Medulla oblongata (tissue), 1 donor: ENCODE data around the gene LRRC2.
"Not testable (repeated sequence)": the region's sequence is repeated elsewhere in the genome, so short reads cannot be mapped to it uniquely, and the experiment has no call there.

Experiments
- DNase-seq: peaks from one replicate; pipeline ENCODE4 v3.0.0-alpha.2; 2015; ENCODE audit errors: extremely low spot score

LRRC2 gene

GRCh38 chr3:46527239-46527638, 38.9 kb downstream of the LRRC2 start:
- DNase-seq, result no peak

GRCh38 chr3:46524832-46525231, 41.3 kb downstream of the LRRC2 start:
- no peak for DNase-seq

GRCh38 chr3:46524008-46524407, 42.1 kb downstream of the LRRC2 start:
- no peak for DNase-seq

DNA sequence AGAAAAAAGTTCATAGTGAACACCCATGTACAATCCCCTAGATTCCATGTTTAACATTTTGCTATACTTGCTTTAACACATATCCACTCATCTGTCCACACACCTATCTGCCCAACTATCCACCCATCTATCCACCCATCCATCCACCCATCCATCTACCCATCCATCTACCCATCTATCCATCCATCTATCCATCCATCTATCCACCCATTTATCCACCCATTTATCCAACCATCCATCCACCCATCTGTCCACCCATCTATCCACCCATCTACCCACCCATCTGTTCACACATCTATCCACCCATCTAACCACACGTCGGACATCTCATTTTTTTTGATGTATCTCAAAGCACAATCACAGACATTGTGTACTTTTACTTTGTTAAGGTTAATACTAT, 42.5 kb downstream of the LRRC2 start:
- DNase-seq, result no peak

- DNase-seq, result not testable (repeated sequence)
Observed at GRCh38 chr3:46522201-46522600, 43.9 kb downstream of the LRRC2 start.

DNA sequence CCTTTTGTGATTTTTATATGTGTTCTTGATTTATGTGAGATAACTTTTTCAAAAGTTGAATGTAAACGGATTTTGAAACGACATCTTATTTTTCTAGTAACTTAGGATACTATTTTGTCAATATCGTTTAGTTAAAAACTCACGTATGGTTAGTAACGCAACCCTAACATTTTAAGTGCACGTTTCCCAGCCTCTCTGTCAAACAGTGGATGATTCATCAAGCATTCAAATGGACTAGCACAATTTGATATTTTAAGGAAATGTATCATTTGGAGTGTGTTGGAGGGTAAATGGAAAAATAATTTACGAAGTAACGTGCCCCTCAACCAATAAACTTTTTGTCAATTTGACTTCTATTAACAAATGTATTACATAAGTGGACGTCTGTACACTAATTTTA, 45.0 kb downstream of the LRRC2 start:
- no peak for DNase-seq

- no peak for DNase-seq
Observed at GRCh38 chr3:46520531-46520930, 45.6 kb downstream of the LRRC2 start.

GRCh38 chr3:46519952-46520351, 46.1 kb downstream of the LRRC2 start:
- no peak for DNase-seq

- no peak for DNase-seq
Observed at GRCh38 chr3:46517784-46518181, 48.3 kb downstream of the LRRC2 start.

GRCh38 chr3:46517016-46517783, 48.9 kb downstream of the LRRC2 start:
- DNase-seq, result no peak

GRCh38 chr3:46516521-46516920, 49.6 kb downstream of the LRRC2 start:
- no peak for DNase-seq

DNA sequence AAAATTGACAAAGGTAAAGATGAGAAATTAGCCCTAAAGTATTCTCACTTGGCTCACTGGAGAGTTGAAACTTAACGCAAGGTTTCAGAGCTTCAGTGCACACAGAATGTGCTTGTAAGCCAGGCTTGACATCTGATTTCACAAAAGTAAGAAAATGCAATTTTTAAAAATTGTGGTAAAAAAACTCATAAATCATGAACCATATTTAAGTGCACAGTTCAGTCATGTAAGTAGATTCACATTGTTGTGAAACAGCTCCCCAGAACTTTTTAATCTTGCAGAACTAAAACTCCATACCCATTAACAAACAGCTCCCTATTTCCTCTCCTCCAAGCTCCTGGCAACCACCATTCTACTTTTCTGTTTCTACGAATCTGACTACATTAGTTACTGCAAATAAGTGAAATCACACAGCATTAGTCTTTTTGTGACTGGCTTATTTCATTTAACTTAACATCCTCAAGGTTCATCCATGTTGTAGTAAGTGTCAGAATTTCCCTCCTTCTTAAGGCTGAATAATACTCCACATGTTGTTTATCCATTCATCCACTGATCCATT, 53.8 kb downstream of the LRRC2 start:
- no peak for DNase-seq

- no peak for DNase-seq
Observed at GRCh38 chr3:46509661-46510187, 56.4 kb downstream of the LRRC2 start.

GRCh38 chr3:46508850-46509591, 57.1 kb downstream of the LRRC2 start:
- no peak for DNase-seq

DNA sequence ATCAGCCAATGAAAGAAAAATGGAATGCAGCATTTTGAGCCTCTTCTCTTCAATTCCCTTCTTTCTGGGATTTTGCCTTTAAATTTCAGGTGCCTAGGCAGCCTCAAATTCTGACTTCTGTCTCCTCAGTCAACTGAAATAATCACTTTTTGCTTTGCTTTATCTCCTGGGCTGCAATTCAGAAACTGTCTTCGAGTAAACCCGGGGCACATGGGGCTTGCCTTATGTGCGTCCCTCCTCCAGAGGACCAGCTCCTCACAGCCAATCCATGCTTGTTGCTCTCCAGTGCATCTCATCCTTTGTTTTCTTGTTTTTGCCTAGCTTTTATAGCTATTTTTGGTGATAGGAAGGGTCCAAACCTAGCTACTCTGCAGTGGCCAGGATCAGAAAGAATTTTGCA, 59.6 kb downstream of the LRRC2 start:
- no peak for DNase-seq

DNA sequence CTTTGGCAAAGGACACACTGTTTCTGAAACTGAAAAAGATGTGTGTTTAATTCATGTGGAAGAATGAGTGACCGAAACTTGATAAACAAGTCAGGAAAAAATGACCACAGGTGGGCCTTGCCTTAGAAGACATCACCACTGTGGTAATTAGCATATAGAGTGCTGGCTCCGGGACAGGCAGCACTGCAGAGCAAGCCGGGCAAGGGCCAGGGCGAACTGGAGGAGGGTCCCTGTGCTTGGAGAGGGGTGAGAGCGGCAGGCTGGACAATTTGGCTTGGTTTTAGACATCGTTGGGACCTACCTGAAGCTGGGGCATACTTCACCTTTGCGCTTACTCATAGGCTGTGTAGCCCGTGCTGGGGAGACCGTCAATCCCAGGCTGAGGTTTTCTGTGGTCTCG, 60.1 kb downstream of the LRRC2 start:
- DNase-seq, result no peak

GRCh38 chr3:46504789-46505188, 61.3 kb downstream of the LRRC2 start:
- DNase-seq, result no peak

DNA sequence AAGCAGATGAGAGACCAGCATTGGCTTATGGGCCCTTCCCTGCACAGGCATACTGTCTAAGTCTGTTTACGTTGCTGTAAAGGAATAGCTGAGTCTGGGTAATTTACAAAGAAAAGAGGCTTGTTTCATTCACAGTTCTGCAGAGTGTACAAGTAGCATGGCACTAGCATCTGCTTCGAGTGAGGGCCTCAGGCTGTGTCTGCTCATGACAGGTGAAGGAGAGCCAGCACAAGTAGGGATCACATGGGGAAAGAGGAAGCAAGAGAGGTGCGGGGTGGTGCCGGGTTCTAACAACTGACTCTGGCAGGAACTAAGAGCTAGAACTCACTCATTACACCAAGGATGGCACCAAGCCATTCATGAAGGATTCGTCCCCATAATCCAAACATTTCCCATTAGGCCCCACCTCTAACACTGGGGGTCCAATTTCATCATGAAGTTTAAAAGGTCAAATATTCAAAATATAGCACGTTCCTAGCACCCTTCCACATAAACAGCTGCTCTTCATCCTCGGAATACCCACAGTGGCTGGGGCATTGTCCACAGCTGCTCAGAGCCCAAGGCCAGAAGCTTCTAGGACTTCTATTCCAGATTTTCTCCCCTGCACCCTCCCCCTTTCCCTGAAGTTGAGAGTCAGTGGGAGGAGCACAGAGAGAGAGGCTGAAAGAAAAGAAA, 62.8 kb downstream of the LRRC2 start:
- no peak for DNase-seq

DNA sequence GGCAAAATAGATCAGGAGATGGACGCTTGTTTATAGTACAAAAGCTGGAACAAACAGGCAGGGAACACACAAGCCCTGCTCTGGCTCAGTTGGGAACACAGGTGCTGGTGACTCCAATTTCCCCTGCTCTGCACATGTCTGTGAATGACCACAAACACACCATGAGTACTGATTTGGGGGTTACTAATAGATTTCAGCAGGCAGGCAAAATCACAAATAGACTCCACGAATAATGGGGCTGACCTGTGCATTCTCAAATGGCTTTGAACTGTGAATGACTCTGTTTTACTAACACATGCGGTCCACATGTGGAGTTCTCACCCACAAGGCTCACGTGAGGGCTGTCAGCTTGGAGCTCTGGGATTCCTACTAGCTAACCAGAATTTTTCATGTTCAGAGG, 64.4 kb downstream of the LRRC2 start:
- no peak for DNase-seq

DNA sequence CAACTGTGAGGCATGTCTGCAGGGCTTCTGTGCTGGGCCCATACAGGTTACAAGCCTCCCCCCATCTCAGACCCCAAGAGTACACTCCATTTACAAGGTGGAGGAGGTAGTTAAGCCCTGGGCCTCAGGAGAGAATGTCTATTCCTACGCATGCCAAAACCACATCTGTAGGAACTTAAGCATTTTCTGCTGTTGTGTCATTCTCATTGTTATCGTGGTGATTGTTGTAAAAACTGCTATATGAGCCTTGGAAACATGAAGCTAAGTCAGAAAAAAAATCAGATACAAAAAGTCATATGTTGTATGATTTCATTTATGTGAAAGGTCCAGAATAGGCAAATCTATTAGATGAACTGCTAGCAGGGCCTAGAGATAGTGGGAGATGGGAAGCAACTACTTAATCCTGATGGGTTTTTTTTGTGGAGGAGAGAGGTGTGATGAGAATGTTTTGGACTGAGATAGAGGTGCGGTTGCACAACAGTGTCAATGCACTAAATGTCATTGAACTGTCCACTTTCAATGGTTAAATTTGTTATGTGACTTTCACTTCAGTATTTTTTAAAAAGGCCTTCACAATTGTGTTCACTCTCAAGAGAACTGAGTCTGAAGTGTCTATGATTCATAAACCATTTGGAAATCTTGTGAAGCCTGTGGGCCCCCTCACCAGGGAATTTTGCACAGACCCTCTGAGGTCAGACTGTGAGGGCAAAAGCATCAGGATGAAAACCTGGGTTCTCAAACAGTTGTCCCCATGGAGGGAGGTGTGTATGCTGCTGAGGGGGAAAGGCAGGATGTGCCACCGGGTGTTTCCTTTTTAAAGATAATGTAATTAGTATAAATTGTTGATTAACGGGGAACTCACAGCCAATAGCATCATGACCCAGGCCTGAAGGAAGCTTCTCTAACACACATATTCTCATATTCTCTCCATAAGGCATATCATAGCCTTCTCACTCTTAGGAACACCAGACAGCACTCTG, 65.2 kb downstream of the LRRC2 start:
- DNase-seq, result no peak

GRCh38 chr3:46498916-46499519, 67.1 kb downstream of the LRRC2 start:
- DNase-seq, result no peak
